ENCODE results near the gene LRRC23. TPM values are rescaled to one million over a fixed set of nuclear protein-coding genes. Genes with fewer than 3 reads are reported as not detected.
"Not testable (repeated sequence)": the region's sequence is repeated elsewhere in the genome, so short reads cannot be mapped to it uniquely, and the experiment has no call there.

LRRC23 gene
- total RNA-seq, 1 donor from 2014 or later: 8.6 TPM

DNA sequence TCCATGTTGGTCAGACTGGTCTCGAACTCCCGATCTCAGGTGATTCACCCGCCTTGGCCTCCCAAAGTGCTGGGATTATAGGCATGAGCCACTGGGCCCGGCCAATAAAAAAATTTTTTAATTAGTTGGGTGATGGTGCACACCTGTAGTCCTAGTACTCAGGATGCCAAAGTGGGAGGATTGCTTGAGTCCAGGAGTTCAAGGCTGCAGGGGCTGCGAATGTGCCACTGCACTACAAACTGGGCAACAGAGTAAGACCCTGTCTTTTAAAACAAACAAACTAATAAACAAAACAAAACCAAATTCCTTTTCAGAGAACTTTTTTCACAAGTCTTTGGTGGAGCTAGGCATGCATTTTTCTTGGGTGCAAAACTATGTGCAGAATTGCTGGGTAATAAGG lies 21.4 kb upstream of the LRRC23 start:
- no peaks in the 10 kb centered on the region for H3K4me1 ChIP-seq
- no peaks in the 10 kb centered on the region for H3K9me3 ChIP-seq
- no peak overlapping the region for H3K4me3 ChIP-seq
- no peak for TF ChIP-seq POLR2A (IDR thresholded peaks at IDR 0.05)
- TF ChIP-seq, protein P1, sequence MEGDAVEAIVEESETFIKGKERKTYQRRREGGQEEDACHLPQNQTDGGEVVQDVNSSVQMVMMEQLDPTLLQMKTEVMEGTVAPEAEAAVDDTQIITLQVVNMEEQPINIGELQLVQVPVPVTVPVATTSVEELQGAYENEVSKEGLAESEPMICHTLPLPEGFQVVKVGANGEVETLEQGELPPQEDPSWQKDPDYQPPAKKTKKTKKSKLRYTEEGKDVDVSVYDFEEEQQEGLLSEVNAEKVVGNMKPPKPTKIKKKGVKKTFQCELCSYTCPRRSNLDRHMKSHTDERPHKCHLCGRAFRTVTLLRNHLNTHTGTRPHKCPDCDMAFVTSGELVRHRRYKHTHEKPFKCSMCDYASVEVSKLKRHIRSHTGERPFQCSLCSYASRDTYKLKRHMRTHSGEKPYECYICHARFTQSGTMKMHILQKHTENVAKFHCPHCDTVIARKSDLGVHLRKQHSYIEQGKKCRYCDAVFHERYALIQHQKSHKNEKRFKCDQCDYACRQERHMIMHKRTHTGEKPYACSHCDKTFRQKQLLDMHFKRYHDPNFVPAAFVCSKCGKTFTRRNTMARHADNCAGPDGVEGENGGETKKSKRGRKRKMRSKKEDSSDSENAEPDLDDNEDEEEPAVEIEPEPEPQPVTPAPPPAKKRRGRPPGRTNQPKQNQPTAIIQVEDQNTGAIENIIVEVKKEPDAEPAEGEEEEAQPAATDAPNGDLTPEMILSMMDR (IDR thresholded peaks at IDR 0.05): no peak
- TF ChIP-seq POLR2AphosphoS5 (IDR thresholded peaks at IDR 0.05; ENCODE audit: insufficient read depth in 1 of 2, low read depth in 1 of 2): no peak
- no peaks in the 10 kb centered on the region for H3K27me3 ChIP-seq
- no peak for DNase-seq (ENCODE audit: extremely low spot score in 2 of 2)
- no peak overlapping the region for H3K27ac ChIP-seq
- intact Hi-C loops (cut with DNase I): no loop called here
- H3K36me3 ChIP-seq: peaks cover 0 to 16% of the 10 kb centered on the region in 2 donors

- H3K4me3 ChIP-seq: no peak overlapping the region
- no peak for DNase-seq (ENCODE audit: extremely low spot score in 2 of 2)
- intact Hi-C loops (cut with DNase I): no loop called here
- no peaks in the 10 kb centered on the region for H3K4me1 ChIP-seq
- no peak overlapping the region for H3K27ac ChIP-seq
- no peaks in the 10 kb centered on the region for H3K27me3 ChIP-seq
- peaks cover 0 to 16% of the 10 kb centered on the region in 2 donors for H3K36me3 ChIP-seq
- TF ChIP-seq POLR2A (IDR thresholded peaks at IDR 0.05) (no peak), POLR2AphosphoS5 (IDR thresholded peaks at IDR 0.05; ENCODE audit: insufficient read depth in 1 of 2, low read depth in 1 of 2) (no peak)
- H3K9me3 ChIP-seq: no peaks in the 10 kb centered on the region
Measured at GRCh38 chr12:6883683-6884082, 20.9 kb upstream of the LRRC23 start.

- Histone ChIP-seq H3K27ac (no peak overlapping the region), H3K36me3 (peaks cover 0 to 16% of the 10 kb centered on the region in 2 donors), H3K27me3 (no peaks in the 10 kb centered on the region), H3K9me3 (no peaks in the 10 kb centered on the region), H3K4me3 (no peak overlapping the region), H3K4me1 (no peaks in the 10 kb centered on the region)
- no peak for DNase-seq (ENCODE audit: extremely low spot score in 2 of 2)
- intact Hi-C loops (cut with DNase I): no loop called here
- TF ChIP-seq, protein P1 (IDR thresholded peaks at IDR 0.05): no peak
- TF ChIP-seq POLR2A (IDR thresholded peaks at IDR 0.05) (no peak), POLR2AphosphoS5 (IDR thresholded peaks at IDR 0.05; ENCODE audit: insufficient read depth in 1 of 2, low read depth in 1 of 2) (no peak)
Measured at GRCh38 chr12:6884539-6884938, 20.1 kb upstream of the LRRC23 start.

DNA sequence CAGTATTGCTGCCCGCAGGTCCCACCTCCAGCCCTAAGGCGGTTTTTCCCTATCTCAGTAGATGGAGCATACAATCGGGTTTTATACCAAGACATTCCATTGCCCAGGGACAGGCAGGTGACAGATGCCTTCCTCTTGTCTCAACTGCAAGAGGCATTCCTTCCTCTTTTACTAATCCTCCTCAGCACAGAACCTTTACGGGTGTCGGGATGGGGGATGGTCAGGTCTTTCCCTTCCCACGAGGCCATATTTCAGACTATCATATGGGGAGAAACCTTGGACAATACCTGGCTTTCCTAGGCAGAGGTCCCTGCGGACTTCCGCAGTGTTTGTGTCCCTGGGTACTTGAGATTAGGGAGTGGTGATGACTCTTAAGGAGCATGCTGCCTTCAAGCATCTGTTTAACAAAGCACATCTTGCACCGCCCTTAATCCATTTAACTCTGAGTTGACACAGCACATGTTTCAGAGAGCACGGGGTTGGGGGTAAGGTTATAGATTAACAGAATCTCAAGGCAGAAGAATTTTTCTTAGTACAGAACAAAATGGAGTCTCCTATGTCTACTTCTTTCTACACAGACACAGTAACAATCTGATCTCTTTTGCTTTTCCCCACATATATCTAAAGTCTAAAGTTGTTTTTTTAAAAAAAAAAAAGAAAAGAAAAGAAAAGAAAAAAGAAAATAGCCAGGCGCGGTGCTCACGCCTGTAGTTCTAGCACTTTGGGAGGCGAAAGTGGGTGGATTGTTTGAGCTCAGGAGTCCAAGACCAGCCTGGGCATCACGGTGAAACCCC lies 18.2 kb upstream of the LRRC23 start:
- peaks cover 0 to 16% of the 10 kb centered on the region in 2 donors for H3K36me3 ChIP-seq
- H3K27me3 ChIP-seq; H3K9me3 ChIP-seq; intact Hi-C loops (cut with DNase I); H3K27ac ChIP-seq; H3K4me1 ChIP-seq; H3K4me3 ChIP-seq; DNase-seq (ENCODE audit: extremely low spot score in 2 of 2): not testable (repeated sequence)

GRCh38 chr12:6887460-6887859 lies 17.2 kb upstream of the LRRC23 start:
- no peak overlapping the region for H3K27ac ChIP-seq
- DNase-seq (ENCODE audit: extremely low spot score in 2 of 2): no peak
- intact Hi-C loops (cut with DNase I): no loop called here
- no peak overlapping the region for H3K4me3 ChIP-seq
- TF ChIP-seq, protein P1 (IDR thresholded peaks at IDR 0.05): no peak
- TF ChIP-seq POLR2AphosphoS5 (IDR thresholded peaks at IDR 0.05; ENCODE audit: insufficient read depth in 1 of 2, low read depth in 1 of 2): no peak
- no peak for TF ChIP-seq POLR2A (IDR thresholded peaks at IDR 0.05)
- H3K4me1 ChIP-seq: peaks cover 8% of the 10 kb centered on the region
- H3K9me3 ChIP-seq: no peaks in the 10 kb centered on the region
- peaks cover 0 to 16% of the 10 kb centered on the region in 2 donors for H3K36me3 ChIP-seq
- no peaks in the 10 kb centered on the region for H3K27me3 ChIP-seq

GRCh38 chr12:6888360-6888759 lies 16.3 kb upstream of the LRRC23 start:
- DNase-seq (ENCODE audit: extremely low spot score in 2 of 2): no peak
- intact Hi-C loops (cut with DNase I): no loop called here
- peaks cover 0 to 16% of the 10 kb centered on the region in 2 donors for H3K36me3 ChIP-seq
- H3K27ac ChIP-seq: no peak overlapping the region
- peaks cover 8% of the 10 kb centered on the region for H3K4me1 ChIP-seq
- no peak for TF ChIP-seq POLR2A (IDR thresholded peaks at IDR 0.05)
- TF ChIP-seq POLR2AphosphoS5 (IDR thresholded peaks at IDR 0.05; ENCODE audit: insufficient read depth in 1 of 2, low read depth in 1 of 2): no peak
- no peaks in the 10 kb centered on the region for H3K27me3 ChIP-seq
- no peak overlapping the region for H3K4me3 ChIP-seq
- no peaks in the 10 kb centered on the region for H3K9me3 ChIP-seq

DNA sequence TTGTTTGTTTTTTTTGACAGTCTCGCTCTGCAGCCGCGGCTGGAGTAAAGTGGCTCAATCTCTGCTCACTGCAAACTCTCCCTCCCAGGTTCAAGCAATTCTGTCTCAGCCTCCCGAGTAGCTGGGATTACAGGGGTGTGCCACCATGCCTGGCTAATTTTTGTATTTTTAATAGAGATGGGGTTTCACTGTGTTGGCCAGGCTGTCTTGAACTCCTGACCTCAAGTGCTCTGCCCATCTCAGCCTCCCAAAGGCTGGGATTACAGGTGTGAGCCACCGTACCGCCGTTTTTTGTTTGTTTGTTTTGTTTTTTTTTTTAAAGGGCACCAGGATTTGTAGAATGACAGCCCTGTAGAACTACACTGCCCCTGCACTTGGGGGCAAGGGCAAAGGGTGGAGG lies 15.8 kb upstream of the LRRC23 start:
- H3K4me1 ChIP-seq; H3K4me3 ChIP-seq; H3K27ac ChIP-seq; H3K9me3 ChIP-seq; intact Hi-C loops (cut with DNase I); H3K27me3 ChIP-seq; DNase-seq (ENCODE audit: extremely low spot score in 2 of 2): not testable (repeated sequence)
- peaks cover 0 to 14% of the 10 kb centered on the region in 2 donors for H3K36me3 ChIP-seq

- H3K36me3 ChIP-seq; H3K4me1 ChIP-seq; intact Hi-C loops (cut with DNase I); H3K9me3 ChIP-seq; DNase-seq (ENCODE audit: extremely low spot score in 2 of 2); H3K27me3 ChIP-seq; H3K4me3 ChIP-seq: not testable (repeated sequence)
- H3K27ac ChIP-seq: peak overlapping the region; percentile 93
Measured at GRCh38 chr12:6889775-6890573, 14.6 kb upstream of the LRRC23 start.

All from vagina (tissue), 2 donors.